Endothelial cell of umbilical vein (primary cell): ENCODE results near the gene SERPIND1. TPM values are rescaled to one million over a fixed set of nuclear protein-coding genes. Genes with fewer than 3 reads are reported as not detected.

ENCODE experiments used
- Bru-seq: library from RNA; stranded (reverse); fragments of 400-500 nt; gene quantifications from one replicate; lab custom pipeline; 2021; lab: Mats Ljungman, UMichigan
- BruChase-seq, 2 experiments: library from RNA; stranded (reverse); fragments of 400-500 nt; gene quantifications; one replicate each; lab custom pipeline; 2021; lab: Mats Ljungman, UMichigan
- BruUV-seq: library from RNA; stranded (reverse); fragments of 400-500 nt; replicated peaks from 2 replicates; lab custom pipeline; 2021; lab: Mats Ljungman, UMichigan
- CTCF ChIA-PET: fragments of 300-600, 350-600 bp; sonication (Branson Sonifier 250); formaldehyde crosslinking; loops from one replicate; lab custom pipeline; 2021; ENCODE audit warnings: antibody characterized with exemption, inconsistent platforms; lab: Charles Lee
- POLR2A ChIA-PET: fragments of 300-600, 350-600 bp; sonication (Branson Sonifier 250); formaldehyde crosslinking; loops from one replicate; lab custom pipeline; 2021; ENCODE audit warnings: antibody characterized with exemption, inconsistent platforms; lab: Charles Lee
- DNase-seq: peaks from one replicate; pipeline ENCODE4 v3.0.0-alpha.2; 2011; ENCODE audit warnings: low read depth, low spot score
- FAIRE-seq: peaks from 2 replicates; lab custom pipeline; 2011; peaks lifted over from hg19 to GRCh38; lab: Jason Lieb, UNC
- H2AFZ ChIP-seq: 2 replicates; pipeline ENCODE4 v1.6.0; 2012; ENCODE audit warnings: low read depth, low read length, control low read depth, inconsistent platforms
- H3K27ac ChIP-seq: 2 replicates; pipeline ENCODE4 v1.5.1; 2011; ENCODE audit warnings: low read depth, mild to moderate bottlenecking, control low read depth, low read length, moderate library complexity; ENCODE audit not compliant: insufficient read depth
- H3K27me3 ChIP-seq, 2 experiments: 2 replicates each; pipeline versions ENCODE4 v1.6.0 to v1.6.1; 2011; ENCODE audit warnings: low read length in 2 of 2, mixed read lengths in 1 of 2; ENCODE audit not compliant: control insufficient read depth in 2 of 2, insufficient read depth in 2 of 2
- H3K36me3 ChIP-seq, 2 experiments: 2 replicates in 1 of 2; 3 replicates in 1 of 2; pipeline ENCODE4 v1.5.1; 2011; ENCODE audit warnings: low read length in 2 of 2, mild to moderate bottlenecking in 1 of 2, moderate library complexity in 1 of 2; ENCODE audit not compliant: control insufficient read depth in 2 of 2, insufficient read depth in 2 of 2; ENCODE audit errors: extremely low read depth in 1 of 2
- H3K4me1 ChIP-seq: 3 replicates; pipeline ENCODE4 v1.5.1; 2011; ENCODE audit warnings: mild to moderate bottlenecking, low read length; ENCODE audit not compliant: control insufficient read depth, insufficient read depth; ENCODE audit errors: extremely low read depth
- H3K4me2 ChIP-seq: 2 replicates; pipeline ENCODE4 v1.6.1; 2011; ENCODE audit warnings: low read length, control low read depth, mixed read lengths; ENCODE audit not compliant: insufficient read depth
- H3K4me3 ChIP-seq, 3 experiments: fragments of 200-600 bp in 1 of 3; sonication (generic), shearing (Covaris generic) in 1 of 3; replicated peaks in 1 of 3; 2 replicates each; pipeline ENCODE4 v1.5.1; 2011 to 2016; ENCODE audit warnings: control low read depth in 3 of 3, low read length in 3 of 3, mild to moderate bottlenecking in 2 of 3, inconsistent platforms in 1 of 3, low read depth in 1 of 3, moderate library complexity in 1 of 3; ENCODE audit not compliant: insufficient read depth in 1 of 3
- H3K79me2 ChIP-seq: 2 replicates; pipeline ENCODE4 v1.6.0; 2012; ENCODE audit warnings: low read length, inconsistent platforms; ENCODE audit not compliant: control insufficient read depth, insufficient read depth
- H3K9ac ChIP-seq: replicated peaks from 2 replicates; pipeline ENCODE3; 2011; ENCODE audit warnings: low read length, control low read depth; ENCODE audit not compliant: insufficient read depth; ENCODE audit errors: extremely low read depth
- H3K9me1 ChIP-seq: replicated peaks from 3 replicates; pipeline ENCODE4 v1.6.0; 2011; ENCODE audit warnings: mild to moderate bottlenecking, low read length; ENCODE audit not compliant: control insufficient read depth, insufficient read depth; ENCODE audit errors: extremely low read depth
- H3K9me3 ChIP-seq: replicated peaks from 2 replicates; pipeline ENCODE4 v1.5.1; 2012; ENCODE audit warnings: low read length, inconsistent platforms; ENCODE audit not compliant: control insufficient read depth, insufficient read depth
- H4K20me1 ChIP-seq: replicated peaks from 2 replicates; pipeline ENCODE3; 2011; ENCODE audit warnings: mild to moderate bottlenecking, low read length; ENCODE audit not compliant: control insufficient read depth, insufficient read depth; ENCODE audit errors: extremely low read depth
- EZH2 ChIP-seq: IDR thresholded peaks from 2 replicates; pipeline ENCODE4 v1.6.1; 2012; ENCODE audit warnings: borderline replicate concordance, low read depth, mild to moderate bottlenecking, moderate library complexity, low read length, inconsistent platforms; ENCODE audit not compliant: severe bottlenecking
- FOS ChIP-seq: IDR thresholded peaks from 2 replicates; pipeline ENCODE4 v1.6.1; 2011; ENCODE audit warnings: mild to moderate bottlenecking, low read length, moderate library complexity, borderline replicate concordance; ENCODE audit not compliant: insufficient read depth
- JUN ChIP-seq: IDR thresholded peaks from 2 replicates; pipeline ENCODE4 v1.6.1; 2011; ENCODE audit warnings: borderline replicate concordance, low read depth; ENCODE audit not compliant: insufficient read length, insufficient read depth
- MYC ChIP-seq: IDR thresholded peaks from one replicate; pipeline ENCODE4 v1.6.1; 2011; ENCODE audit warnings: mild to moderate bottlenecking, low read depth, low read length
- POLR2A ChIP-seq: IDR thresholded peaks from 2 replicates; pipeline ENCODE4 v1.6.1; 2012; ENCODE audit warnings: low read depth, mild to moderate bottlenecking, control low read depth, low read length
- POLR2AphosphoS5 ChIP-seq: IDR thresholded peaks from 2 replicates; pipeline ENCODE4 v1.6.1; 2012; ENCODE audit warnings: low read depth, mild to moderate bottlenecking, control low read depth, low read length, moderate library complexity; ENCODE audit not compliant: insufficient read depth
- dilution Hi-C: fragments of 300-500 bp; cut with MboI; formaldehyde crosslinking; loops from one replicate; pipeline ENCODE4 v1.15.0; 2019; ENCODE audit warnings: low sequenced_read_pairs; ENCODE audit not compliant: extremely low pct_ligation_motif_present
- intact Hi-C: fragments of 100-400 bp; cut with micrococcal nuclease; formaldehyde crosslinking; loops from one replicate; pipeline ENCODE4 v1.10.0; 2022
- long read RNA-seq: library from polyadenylated mRNA; stranded (forward); transcript quantifications from one replicate; pipeline ENCODE4 v2.0.0, GENCODE V29; 2021
- polyA minus RNA-seq, 3 experiments: library from RNA; depleted of rRNA, polyadenylated mRNA; stranded (reverse); fragments of >200 nt; gene quantifications; 1 replicate in 1 of 3; 2 replicates in 2 of 3; pipeline ENCODE4 v1.2.3, GENCODE V29; 2011
- polyA plus RNA-seq, 4 experiments: library from polyadenylated mRNA; depleted of rRNA in 3 of 4; stranded (reverse) in 3 of 4; unstranded in 1 of 4; fragments of >200 nt; gene quantifications; 2 replicates each; pipeline versions ENCODE4 v1.2.1 to v1.2.3, GENCODE V29; 2011 to 2012; ENCODE audit warnings: missing spikeins in 1 of 4
- total RNA-seq: library from RNA; stranded (reverse); gene quantifications from 2 replicates; pipeline ENCODE4 v1.2.3, GENCODE V29; 2021
- TF ChIP-seq, protein P1 (sequence below), 2 donors: IDR thresholded peaks; 1 replicate in 1 of 2; 2 replicates in 1 of 2; pipeline ENCODE4 v1.5.1; 2011; ENCODE audit warnings: low read length in 2 of 2, mild to moderate bottlenecking in 2 of 2, moderate library complexity in 2 of 2, control low read depth in 1 of 2, inconsistent platforms in 1 of 2, low read depth in 1 of 2; ENCODE audit not compliant: insufficient read depth in 1 of 2; ENCODE audit errors: extremely low read depth in 1 of 2
- TF ChIP-seq, protein P2 (sequence below): IDR thresholded peaks from 2 replicates; pipeline ENCODE4 v1.6.1; 2011; ENCODE audit not compliant: insufficient read depth, insufficient read length

Gene SERPIND1, protein sequence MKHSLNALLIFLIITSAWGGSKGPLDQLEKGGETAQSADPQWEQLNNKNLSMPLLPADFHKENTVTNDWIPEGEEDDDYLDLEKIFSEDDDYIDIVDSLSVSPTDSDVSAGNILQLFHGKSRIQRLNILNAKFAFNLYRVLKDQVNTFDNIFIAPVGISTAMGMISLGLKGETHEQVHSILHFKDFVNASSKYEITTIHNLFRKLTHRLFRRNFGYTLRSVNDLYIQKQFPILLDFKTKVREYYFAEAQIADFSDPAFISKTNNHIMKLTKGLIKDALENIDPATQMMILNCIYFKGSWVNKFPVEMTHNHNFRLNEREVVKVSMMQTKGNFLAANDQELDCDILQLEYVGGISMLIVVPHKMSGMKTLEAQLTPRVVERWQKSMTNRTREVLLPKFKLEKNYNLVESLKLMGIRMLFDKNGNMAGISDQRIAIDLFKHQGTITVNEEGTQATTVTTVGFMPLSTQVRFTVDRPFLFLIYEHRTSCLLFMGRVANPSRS
- total RNA-seq = 0.25 and 1.8 TPM in 2 replicates
- polyA plus RNA-seq = 0.72 and 0.94 TPM in 2 replicates
- 2.2 and 3.8 TPM in 2 replicates for polyA plus RNA-seq (2011; cell fraction: cytosol; rRNA removed)
- polyA plus RNA-seq (2011; cell fraction: nucleus; rRNA removed) = 1.5 and 1.7 TPM in 2 replicates
- 1.7 and 17.0 TPM in 2 replicates for polyA plus RNA-seq (2012)
- polyA minus RNA-seq = 0.74 and 1.3 TPM in 2 replicates
- not detected for polyA minus RNA-seq (2011; cell fraction: cytosol; rRNA and poly(A)+ RNA removed)
- polyA minus RNA-seq (2011; cell fraction: nucleus; rRNA and poly(A)+ RNA removed) = 0.29 and 0.43 TPM in 2 replicates
- percentile 22 among the genes with signal in this experiment for Bru-seq, nascent RNA
- BruChase-seq, experiment 1, labeled RNA remaining after a 6-hour chase = percentile 21 among the genes with signal in this experiment
- BruChase-seq, experiment 2, labeled RNA remaining after a 2-hour chase = percentile 10 among the genes with signal in this experiment
- long read RNA-seq, partial matches to known transcripts = 6 of 7 reads
- long read RNA-seq, other reads (novel, unspliced or antisense) = 0 of 7 reads

DNA sequence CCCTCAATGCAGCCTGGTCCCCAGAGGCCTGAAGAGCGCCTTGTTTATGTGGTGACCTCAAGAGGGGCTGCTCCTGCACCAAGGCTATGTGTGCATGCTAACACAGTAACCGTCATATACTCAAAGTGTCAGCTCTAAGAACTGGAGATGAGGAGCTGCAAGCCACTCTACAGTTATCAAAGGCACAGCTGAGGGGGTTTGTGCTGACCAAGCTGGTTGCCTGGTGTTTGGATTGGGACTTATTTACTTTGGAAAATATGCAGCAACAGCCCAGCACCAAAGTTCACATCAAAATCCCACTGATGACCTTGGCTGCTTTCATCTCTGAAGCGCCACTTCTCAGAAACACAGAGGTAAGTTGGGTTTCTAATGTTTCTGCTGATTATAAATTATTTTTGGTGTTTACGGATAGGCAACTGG, at the start of gene SERPIND1:
Gene SERPIND1 (plus strand): TSS at position 321 of the 420 bp plus-strand sequence. CDS start 5,200 bp downstream, outside the sequence.
- no peak within 1 kb of the TSS for H3K4me3 ChIP-seq
- ChIA-PET POLR2A (no interaction called here), CTCF (interaction anchor here (1.0 to 3.0 kb wide), 3 partner anchors 7 to 30 kb away, joined by 3 to 21 read pairs (median 3); no protein-coding TSS in a partner anchor)
- intact Hi-C loops (no loop called here), dilution Hi-C loops (no loop called here)
- no peaks in the 10 kb centered on the region for H3K36me3 ChIP-seq
- FAIRE-seq (no peak), DNase-seq (no peak)
- no peaks in the 10 kb centered on the region for H3K27me3 ChIP-seq
- H3K9me3 ChIP-seq = no peaks in the 10 kb centered on the region
- peaks cover 14% of the 10 kb centered on the region for H3K4me1 ChIP-seq
- H3K27ac ChIP-seq = no peak within 1 kb of the TSS
- H3K9me1 ChIP-seq = no peaks in the 10 kb centered on the region
- no peaks in the 10 kb centered on the region for H3K79me2 ChIP-seq
- BruUV-seq = no TSS peak
- H3K9ac ChIP-seq = no peak within 1 kb of the TSS
- H2AFZ ChIP-seq = no peak within 1 kb of the TSS
- no peak within 1 kb of the TSS for H3K4me2 ChIP-seq
- H4K20me1 ChIP-seq = no peaks in the 10 kb centered on the region
- no peak for TF ChIP-seq MYC
- no peak for TF ChIP-seq FOS
- no peak for TF ChIP-seq POLR2AphosphoS5
- TF ChIP-seq POLR2A = no peak
- TF ChIP-seq, protein P1, sequence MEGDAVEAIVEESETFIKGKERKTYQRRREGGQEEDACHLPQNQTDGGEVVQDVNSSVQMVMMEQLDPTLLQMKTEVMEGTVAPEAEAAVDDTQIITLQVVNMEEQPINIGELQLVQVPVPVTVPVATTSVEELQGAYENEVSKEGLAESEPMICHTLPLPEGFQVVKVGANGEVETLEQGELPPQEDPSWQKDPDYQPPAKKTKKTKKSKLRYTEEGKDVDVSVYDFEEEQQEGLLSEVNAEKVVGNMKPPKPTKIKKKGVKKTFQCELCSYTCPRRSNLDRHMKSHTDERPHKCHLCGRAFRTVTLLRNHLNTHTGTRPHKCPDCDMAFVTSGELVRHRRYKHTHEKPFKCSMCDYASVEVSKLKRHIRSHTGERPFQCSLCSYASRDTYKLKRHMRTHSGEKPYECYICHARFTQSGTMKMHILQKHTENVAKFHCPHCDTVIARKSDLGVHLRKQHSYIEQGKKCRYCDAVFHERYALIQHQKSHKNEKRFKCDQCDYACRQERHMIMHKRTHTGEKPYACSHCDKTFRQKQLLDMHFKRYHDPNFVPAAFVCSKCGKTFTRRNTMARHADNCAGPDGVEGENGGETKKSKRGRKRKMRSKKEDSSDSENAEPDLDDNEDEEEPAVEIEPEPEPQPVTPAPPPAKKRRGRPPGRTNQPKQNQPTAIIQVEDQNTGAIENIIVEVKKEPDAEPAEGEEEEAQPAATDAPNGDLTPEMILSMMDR (IDR thresholded peaks at IDR 0.05; ENCODE audit: extremely low read depth in 1 of 2, insufficient read depth in 1 of 2, low read depth in 1 of 2, low read length in 2 of 2) = no peak
- TF ChIP-seq, protein P2, sequence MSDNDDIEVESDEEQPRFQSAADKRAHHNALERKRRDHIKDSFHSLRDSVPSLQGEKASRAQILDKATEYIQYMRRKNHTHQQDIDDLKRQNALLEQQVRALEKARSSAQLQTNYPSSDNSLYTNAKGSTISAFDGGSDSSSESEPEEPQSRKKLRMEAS = no peak
- no peak for TF ChIP-seq JUN
- no peak for TF ChIP-seq EZH2
